PFSK-1 (cell line): ENCODE results near the gene GAGE10.

Source experiments
- POLR2AphosphoS5 ChIP-seq: IDR thresholded peaks from 2 replicates; pipeline ENCODE4 v1.6.1; 2012; ENCODE audit warnings: low read depth, mild to moderate bottlenecking, control low read depth, low read length, moderate library complexity
- REST ChIP-seq, 2 experiments: IDR thresholded peaks; 2 replicates each; pipeline versions ENCODE4 v1.6.1 to v1.8.0; 2011 to 2012; ENCODE audit warnings: low read depth in 2 of 2, low read length in 2 of 2, control low read depth in 1 of 2, inconsistent platforms in 1 of 2, mild to moderate bottlenecking in 1 of 2, moderate library complexity in 1 of 2; ENCODE audit not compliant: insufficient read depth in 1 of 2

GRCh38 chrX:49290215-49290614 lies 13.2 kb upstream of the GAGE10 start:
- TF ChIP-seq REST (IDR thresholded peaks at IDR 0.05; ENCODE audit: insufficient read depth in 1 of 2, low read depth in 2 of 2, low read length in 2 of 2) (no peak), POLR2AphosphoS5 (no peak)
